Measurements from ENCODE around the gene ATP1A2.

ATP1A2 gene

DNA sequence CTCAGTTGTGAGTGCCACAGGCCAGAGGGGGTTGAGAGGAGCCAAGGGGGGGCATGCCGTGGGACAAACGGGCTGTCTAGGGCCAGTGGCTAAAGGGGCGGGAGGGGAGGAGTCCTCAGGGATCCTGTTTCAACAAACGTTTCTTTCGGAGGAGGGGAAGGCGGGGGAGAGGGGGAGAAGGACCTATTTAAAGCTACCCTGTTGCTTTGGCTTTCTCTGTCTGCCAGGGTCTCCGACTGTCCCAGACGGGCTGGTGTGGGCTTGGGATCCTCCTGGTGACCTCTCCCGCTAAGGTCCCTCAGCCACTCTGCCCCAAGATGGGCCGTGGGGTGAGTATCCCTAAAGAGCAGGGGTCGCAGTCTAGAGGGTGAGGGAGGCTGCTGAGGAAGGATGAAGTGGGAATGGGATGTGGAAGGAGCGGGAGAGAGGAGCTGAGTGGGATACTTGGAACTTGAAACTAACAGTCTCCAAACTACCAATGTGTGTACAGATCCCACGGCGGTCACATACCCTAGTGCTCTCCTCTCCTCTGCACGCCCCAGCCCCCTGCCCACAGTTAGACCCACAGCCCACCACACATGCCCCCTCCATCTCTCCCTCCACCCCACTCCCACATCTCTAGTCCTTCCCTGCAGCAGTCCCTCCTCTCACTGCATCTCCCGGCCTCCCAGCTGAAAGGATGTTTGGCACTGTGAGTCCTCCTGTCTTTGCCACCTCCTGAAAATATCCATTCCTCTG, at the start of gene ATP1A2:
TSS of gene ATP1A2 (plus strand) at position 215 of the 738 bp plus-strand sequence. CDS start at position 318, 103 bp downstream.
- no peak for DNase-seq

DNA sequence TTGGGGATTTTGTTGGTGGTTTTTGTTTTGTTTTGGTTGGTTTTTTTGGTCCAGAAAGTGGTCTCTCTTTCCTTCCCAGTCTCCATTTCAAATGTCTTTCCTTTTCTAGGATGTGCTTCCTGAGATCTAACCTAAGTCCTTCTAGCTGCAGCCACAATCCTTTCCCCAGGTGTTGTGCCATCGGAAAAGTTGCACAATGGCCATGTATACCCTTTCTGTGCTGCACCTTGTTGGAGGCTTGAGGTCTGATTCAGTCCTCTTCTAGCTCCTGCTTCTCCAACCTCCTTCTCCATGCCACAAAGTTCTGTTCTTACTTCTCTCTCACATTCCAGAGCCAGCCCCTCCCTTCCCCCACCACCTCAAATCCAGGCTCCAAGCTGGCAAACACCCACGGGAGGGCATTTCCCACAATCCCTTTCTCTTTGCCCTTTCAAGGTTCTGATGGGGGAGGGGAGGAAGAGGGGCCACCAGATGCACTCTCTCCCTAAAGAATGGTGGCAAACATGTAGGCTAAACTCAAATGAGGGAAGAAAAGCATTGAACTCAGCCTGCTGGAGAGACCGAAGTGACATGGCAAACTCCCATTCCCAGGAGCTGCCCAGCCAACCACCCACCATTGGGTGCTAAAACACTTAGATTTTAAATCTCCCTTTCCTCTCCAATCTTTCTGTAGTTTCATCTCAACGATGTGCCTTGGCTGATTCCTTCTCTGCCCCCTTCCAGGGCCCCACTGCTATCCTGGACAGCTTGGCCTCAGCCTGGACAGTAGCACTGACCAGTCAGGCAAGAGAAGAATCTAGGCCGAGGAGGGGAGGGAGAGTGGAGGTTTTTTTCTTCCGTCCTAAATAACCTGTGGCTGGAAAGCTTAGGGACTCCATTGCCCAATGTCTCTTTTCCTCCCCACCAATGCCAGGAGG, 48.5 kb upstream of the ATP1A2 start:
- DNase-seq: no peak

DNA sequence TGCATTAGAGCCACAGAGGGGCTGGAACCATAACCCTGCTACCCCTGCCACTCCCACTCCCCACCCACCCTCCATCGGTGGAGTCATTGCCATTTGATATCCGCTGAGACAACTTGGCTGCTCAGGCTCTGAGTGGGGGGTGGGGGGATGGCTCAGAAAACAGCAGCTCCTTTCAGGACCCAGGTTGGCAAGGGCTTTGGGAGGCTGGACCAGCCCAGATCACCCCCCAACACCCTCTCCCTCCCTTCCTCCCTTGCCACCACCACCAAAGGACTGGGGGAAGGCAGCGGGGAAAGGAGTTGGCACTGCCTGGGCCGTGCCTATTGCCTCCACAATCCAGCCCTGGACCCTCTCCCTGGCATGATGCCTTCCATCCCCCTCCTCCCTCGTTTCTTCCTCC, 47.3 kb upstream of the ATP1A2 start:
- no peak for DNase-seq

DNA sequence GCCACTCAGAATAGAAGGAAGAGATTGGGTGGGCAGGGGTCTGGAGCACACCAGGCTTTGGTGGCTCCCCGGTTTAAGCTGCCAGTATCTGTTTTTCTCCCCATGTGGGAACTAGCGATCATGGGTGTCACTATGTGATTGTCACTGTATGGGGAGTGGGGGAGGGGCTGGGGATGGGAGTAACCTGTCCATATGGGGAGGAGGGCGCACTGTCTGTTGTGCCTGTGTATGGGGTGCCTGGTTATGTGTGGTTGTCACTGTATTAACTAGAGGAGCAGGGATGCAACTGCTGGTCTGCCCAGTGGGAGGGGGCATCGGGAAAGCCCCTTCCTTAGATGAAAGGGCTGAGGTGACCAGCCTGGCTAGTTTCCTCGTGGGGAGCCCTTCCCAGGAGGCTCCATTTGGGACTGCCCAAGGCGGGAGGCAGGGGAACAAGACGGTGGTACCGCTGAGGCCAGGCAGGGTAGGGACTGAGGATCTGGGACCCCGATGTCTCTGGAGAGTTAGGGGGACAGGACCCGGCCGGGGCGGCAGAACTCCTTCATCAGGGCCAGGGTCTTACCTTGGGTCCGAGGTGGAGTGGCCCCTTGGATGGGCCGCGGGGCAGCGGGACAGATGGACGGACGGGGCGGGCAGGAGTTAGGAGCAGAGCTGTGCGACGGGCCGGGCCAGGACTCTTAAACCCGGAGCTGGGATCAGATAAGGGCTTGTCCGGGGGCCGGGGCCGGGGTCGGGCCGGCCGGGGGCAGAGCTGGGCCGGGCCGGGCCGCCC, 45.9 kb upstream of the ATP1A2 start, which contains the start of gene KCNJ10:
TSS of gene KCNJ10 (minus strand) at position 701 of the 772 bp plus-strand sequence. CDS start 27,628 bp downstream, outside the sequence.
- DNase-seq: no peak

DNA sequence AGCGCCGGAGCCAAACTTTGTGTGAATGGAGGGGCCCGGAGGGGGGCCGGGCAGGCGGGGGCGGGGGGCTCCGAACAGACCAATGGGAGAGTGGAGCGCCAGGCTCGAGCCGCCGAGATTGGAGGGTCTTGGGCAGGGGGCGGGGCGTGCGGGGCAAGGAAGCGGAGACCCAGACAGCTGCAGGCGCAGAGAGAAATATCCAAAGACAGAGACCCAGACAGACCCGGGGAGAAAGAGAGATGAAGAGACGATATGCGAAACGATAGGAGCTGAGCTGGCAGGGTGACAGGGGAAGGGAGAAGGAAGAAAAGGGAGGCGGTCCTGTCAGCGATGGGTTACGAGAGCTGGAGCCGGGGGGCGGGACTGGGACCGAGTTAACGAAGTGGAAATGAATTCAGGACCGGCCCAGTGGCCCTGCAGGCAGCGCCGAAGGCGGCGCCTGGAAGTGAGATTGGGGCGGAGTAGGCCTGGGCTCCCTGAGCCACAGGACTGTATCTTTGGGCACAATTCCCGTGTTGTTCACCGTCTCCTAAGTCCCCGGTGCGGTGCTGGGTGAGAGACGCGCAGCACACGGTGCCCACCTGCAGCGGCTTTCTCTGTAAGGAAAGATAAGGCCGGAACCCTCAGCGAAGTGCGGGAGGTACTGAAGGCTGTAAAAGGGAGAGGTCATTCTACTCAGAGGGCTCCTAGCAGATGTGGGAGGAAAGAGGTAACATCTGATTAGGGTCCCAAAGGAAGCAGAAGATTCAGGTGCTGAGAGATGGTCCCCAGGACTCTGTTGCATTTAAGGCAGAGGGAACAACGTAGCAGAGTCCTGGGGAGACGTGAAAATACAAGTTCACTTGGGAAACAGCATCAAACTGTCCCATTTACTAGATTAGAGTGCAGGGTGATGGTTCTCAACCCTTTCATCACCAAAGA, 45.1 kb upstream of the ATP1A2 start:
- DNase-seq: no peak

DNA sequence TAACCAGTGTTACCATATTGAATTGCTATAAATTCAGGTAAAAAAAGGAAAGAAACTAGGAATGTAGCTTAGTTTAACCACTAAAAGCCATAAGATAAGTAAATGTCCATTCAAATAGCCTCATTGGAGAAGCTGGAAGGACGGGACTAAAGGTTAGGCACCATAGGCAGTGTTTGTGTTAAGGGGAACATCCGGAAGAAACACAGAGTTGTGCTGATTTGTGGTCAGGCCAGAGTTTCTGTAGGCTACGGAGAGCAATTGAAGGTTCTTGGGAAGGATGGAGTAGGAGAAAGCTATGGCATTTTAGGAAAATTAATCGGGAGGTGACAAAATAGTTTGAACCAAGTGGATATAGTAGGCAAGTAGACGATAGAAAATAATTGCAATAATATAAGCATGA, 44.3 kb upstream of the ATP1A2 start:
- DNase-seq: no peak

DNA sequence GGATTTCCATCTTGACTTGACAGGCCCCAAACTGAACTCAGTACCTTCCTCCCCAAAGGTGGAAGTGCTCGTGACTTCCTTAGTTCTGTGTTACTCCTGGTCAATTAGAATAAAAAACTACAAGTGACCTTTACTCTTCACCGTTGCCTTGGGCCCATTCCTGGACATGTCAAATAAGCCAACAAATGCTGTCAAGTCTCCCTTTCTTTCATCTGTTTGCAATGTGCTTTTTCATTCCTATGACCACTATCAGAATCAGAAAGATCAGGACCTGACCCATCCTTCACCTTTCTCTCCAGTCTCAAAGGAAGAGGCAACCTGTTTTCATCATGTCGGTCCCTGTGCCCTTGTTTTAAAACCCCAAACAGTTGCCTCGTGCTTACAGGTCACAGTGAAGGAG, 40.7 kb upstream of the ATP1A2 start:
- no peak for DNase-seq

DNA sequence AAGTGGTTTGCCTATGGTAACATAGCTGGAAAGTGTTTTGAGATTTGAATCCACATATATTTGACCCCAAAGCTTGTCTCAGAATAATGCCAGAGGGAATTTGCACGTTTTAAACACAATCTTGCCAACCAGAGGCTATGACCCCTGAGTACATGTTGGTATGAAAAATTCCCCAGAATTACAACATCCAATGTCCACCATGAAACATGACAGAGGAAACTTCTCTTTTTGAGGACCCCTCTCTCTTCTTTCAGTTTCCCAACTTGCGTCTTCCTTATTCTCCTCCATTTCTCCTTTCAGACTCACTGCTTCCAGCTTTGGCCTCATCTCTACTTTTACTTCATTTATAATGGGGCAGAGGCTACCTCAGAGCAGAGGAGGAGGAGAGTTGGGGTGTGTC, 39.7 kb upstream of the ATP1A2 start:
- no peak for DNase-seq

DNA sequence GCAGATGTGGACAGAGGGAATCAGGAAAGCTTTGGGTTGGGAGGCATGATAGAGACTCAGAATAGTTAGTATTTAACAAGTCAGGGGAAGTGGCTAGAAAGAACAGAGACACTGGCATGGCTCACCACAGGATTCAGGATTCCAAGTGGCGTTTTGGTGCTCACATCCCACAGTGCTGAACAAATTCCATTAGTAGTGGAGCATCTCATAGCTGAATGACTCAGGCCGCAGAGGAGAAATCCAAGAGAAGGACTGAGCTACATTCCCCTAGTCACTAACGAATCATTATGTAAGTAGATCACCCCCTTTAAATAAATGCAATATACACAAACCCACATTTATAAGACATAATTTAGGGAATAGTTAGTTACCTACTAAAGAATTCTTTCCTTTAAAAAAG, 39.3 kb upstream of the ATP1A2 start:
- DNase-seq: no peak

DNA sequence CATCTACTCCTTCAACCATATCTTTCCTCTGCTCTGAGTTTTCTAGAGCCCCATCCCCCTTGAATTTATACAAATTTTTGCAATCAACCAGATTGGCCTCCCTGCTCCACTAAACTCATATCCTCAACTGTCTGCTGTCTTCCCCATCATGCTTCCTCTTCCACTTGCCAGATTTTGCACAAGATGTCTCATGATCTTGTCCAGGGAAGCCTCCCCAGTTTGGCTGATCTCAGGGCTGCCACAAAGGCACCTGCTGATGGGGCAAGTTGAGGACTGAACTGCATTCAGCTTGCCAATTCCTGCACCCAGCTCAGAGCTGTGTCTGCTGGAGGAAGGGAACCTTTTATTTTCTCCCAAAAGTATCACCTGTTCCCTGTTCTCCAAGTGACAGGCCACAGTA, 38.1 kb upstream of the ATP1A2 start:
- DNase-seq: no peak

DNA sequence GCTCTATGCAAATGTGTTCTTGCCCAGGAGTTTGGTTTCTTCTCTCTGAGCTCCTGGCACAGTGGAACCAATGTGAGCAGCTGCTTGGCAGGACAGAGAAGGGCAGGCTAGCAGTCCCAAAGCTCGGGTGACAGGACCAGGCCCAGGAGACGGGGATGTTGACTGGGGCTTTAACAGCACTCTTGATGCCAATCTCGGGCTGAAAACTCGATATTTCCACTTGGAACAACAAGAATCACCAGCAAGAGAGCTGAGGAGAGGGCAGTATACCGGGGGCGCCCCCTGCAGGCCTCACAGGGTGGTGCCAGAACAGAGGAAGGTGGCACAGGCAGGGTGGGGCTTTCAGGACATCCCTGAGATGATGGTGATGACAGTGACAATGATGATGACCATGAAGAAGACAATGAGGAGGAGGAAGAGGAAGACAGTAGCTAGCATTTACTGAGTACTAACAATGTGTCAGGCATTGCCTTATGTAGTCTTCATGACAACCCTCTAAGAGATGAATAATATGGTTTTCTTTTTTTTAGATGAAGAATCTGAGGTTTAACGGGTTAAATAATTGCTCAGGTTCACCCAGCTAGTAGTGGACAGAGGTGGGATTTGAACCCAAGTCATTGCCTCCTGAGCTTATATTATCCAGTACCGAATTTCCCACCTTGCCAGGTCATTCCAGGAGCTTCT, 36.9 kb upstream of the ATP1A2 start:
- no peak for DNase-seq

DNA sequence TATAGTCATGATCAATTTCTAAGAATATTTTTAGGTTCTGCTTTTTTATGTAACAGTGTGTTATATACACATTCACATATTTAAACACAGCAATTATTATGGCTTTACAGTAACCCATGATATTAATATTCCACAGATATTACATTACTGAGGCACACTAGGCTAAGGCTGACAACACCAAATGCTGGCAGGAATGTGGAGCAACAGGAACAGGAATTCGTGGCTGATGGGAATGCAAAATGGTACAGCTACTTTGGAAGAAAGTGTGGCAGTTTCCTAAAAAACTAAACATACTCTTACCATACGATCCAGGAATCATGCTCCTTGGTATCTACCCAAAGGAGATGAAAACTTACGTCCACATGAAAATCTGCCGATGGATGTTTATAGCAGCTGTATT, 36.1 kb upstream of the ATP1A2 start:
- no peak for DNase-seq

DNA sequence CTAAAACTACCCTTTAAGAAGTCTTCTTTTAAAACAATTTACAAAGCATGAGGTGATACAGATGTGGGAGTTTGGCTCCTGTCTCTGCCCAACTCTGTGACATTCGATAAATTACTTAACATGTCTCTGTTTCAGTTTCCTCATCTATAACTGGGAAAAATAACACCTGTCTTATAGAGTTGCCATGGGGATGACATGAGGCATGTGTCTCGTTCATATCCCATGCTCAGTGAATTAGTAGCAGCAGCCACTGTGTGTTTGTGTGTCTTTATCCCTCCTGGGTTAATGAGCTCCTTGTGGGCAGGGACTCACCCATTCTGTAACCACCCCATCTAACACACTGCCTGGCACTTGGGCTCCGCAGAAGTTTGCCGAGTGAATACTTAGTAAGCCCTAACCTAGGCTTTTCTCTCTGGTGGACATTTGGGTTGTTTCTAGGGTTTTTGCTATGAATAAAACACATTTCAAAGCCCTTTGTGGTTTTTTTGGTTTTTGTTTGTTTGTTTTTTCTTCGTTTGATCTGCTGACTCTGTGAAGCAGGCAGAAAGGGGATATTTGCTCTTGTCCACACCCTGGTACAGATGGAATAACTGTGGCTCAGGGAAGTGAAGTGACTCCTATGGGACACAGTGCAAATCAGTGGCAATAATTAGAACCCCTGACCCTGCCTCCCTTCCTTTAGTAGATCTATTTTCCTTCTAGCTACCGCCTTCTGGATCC, 35.0 kb upstream of the ATP1A2 start:
- DNase-seq: no peak

DNA sequence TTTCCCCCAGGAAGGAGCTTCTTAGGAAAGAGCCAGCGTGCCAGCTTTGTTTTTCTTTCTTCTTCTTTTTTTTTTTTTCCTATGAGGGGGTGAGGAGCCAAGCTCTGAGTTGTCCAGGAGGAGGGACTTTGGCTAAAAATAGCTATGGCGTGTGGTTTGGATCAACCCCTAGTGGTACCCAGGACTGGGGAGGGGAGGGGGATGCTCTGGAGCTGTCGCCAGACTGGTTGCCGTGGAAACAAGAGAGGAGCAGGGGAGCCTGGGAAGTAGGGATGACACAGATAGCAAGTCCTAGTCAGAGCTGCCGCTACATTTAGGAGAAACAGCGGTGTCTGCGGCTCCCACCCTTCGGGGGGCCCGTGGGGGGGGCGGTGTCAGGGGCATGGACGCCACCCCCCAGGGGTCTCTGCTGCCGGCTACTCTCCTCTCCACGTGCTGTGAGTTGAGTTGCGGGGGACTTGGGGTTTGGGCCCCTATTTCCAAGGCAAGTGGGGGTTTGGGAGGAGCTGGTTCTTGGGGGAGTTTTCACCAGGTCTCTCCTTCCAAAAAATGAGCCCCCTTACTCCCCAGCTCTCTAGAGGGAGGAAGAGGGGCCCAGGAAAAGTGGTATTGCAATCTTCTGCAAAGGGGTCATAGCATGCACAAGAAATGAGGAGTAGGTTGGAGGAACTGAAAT, 34.2 kb upstream of the ATP1A2 start, which contains the start of gene KCNJ9:
TSS of gene KCNJ9 (plus strand) at position 278 of the 676 bp plus-strand sequence. CDS start 2,493 bp downstream, outside the sequence.
- DNase-seq: no peak

DNA sequence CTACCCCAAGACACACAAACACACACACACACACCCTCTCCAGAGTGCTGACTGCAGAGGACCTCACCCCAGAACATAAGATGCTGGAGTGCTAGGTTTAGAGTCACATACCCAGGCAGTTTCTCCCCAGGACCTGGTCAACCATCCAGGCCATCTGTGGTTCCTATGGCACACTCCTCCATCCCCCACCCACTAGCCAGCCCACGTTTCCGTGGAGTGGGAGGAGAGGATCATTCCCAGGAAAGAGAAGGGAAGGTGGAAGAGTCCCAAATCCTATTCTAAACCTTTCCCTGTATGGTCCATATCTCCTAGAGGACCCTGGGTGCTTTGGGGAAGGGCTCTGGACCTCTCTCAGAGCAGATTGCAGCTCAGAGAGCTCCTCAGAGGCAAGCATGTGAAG, 33.1 kb upstream of the ATP1A2 start:
- no peak for DNase-seq

DNA sequence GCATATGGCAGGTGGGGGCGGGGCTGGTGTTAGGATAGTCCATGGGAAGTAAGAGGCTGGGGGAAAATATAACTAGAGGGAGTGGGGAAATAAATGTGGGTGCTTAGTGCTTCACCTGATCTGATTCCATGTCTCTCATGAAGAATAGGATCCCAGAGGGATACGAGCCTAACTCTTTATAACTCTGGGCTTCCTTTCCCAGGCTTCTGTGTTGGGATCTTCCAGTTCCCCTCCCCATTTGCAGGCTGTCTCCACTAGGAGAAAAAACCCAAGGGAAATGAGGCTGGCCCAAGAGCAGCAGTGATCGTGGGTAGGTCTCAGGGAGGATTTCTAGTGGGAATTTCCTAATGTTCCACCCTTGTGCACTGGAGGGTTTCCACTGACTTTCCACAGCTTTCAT, 32.6 kb upstream of the ATP1A2 start:
- DNase-seq: no peak

DNA sequence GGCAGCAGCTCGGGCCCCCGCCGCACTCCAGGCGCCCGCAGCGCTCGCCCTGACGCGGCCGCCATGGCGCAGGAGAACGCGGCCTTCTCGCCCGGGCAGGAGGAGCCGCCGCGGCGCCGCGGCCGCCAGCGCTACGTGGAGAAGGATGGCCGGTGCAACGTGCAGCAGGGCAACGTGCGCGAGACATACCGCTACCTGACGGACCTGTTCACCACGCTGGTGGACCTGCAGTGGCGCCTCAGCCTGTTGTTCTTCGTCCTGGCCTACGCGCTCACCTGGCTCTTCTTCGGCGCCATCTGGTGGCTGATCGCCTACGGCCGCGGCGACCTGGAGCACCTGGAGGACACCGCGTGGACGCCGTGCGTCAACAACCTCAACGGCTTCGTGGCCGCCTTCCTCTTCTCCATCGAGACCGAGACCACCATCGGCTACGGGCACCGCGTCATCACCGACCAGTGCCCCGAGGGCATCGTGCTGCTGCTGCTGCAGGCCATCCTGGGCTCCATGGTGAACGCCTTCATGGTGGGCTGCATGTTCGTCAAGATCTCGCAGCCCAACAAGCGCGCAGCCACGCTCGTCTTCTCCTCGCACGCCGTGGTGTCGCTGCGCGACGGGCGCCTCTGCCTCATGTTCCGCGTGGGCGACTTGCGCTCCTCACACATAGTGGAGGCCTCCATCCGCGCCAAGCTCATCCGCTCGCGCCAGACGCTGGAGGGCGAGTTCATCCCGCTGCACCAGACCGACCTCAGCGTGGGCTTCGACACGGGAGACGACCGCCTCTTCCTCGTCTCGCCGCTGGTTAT, 31.4 kb upstream of the ATP1A2 start:
- no peak for DNase-seq

DNA sequence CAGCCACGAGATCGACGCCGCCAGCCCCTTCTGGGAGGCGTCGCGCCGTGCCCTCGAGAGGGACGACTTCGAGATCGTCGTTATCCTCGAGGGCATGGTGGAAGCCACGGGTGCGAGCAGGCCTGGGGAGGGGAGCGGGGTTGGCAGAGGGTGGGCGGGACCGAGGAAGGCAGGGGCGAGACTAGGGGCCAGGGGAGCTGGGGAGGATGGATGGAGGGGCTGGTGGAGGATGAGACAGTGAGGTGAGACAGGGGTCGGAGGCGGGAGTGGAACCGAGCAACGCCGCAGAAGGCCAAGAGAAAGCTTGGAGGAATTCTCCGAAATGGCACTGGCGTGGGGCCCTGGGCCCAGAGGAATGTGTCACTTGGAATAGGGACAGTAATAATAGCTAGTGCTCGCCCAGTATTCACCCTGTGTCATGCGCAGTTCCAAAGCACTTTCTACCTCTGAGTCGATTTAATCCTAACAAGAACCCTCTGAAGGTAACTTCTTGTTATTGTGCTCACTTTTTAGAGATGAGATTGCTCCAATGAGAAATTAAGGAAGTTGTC, 30.7 kb upstream of the ATP1A2 start:
- DNase-seq: no peak

Measured in T1000 (cell line).